Activated CD4-positive, CD25-positive, alpha-beta regulatory T cell treated with anti-CD3 and anti-CD28 coated beads, Interleukin-2, amount 50 U/mL, for 72 hours (primary cell): ENCODE data around the gene PPP2R5E.

Source experiments
- DNase-seq: peaks from one replicate; pipeline ENCODE4 v3.0.0; 2021

Gene PPP2R5E

GRCh38 chr14:63362389-63362819, 180.8 kb downstream of the PPP2R5E start:
- no peak for DNase-seq

GRCh38 chr14:63361790-63362189, 181.4 kb downstream of the PPP2R5E start:
- DNase-seq, result no peak

DNA sequence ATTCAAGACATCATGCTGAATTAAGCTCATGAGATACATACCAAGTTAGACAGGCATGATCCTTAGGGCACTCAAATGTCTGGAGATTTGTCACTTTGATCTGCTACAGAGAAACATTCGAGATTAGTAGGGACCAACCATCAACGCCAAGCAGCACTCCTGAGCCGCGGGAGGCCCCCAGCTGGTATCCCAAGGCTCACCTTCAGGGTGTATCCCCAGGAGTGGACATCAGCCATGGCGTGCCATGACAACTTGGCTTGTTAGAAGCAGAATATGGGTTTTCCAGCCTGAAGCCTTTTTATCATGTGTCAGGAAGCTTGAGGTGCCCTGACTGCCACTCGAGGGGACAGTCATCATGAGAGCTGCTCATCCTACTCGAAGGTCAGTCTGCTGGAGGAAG, 185.3 kb downstream of the PPP2R5E start:
- no peak for DNase-seq

- DNase-seq, result no peak
Observed at GRCh38 chr14:63345826-63346225, 197.4 kb downstream of the PPP2R5E start.

- DNase-seq, result no peak
Observed at GRCh38 chr14:63344336-63344735, 198.8 kb downstream of the PPP2R5E start.

- no peak for DNase-seq
Observed at GRCh38 chr14:63343878-63344277, 199.3 kb downstream of the PPP2R5E start.

DNA sequence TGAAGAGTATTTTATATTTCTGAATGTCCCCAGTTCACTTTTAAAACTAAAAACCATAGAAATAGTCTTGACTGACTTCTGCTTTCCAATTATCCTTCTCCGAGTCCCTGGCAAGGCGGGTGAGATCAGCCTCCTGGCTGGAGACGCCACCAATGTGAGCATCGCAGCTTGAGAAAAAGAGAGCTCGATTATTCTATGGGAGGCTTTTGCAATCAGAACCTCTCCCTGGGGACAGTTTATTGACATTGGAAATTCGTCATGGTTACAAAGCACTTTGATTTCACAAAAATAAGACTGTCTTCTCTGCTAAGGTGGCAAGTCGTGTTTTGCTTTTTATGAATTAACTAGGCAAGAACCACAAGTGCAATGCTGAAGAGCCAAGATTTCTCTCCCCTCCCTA, 200.8 kb downstream of the PPP2R5E start:
- DNase-seq, result no peak

GRCh38 chr14:63328787-63329737, 214.1 kb downstream of the PPP2R5E start:
- DNase-seq, result no peak

DNA sequence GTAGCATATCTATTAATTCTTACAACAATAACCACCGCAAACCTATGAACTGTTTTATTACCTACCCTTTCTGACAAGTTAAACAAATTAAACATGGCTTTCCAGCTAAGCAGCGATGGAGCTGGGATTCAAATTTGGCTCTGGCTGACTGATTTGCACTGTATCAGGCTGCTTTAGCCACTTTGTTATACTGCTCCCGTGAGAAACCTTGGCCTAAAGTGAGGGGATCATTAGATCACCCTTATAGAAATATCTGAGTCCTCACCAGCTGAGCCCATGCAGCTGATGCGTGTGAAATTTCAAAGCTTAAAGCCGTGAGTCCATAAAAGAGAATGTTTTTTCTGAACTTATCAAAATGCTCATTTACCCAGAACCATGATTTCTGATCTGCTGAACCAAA, 216.3 kb downstream of the PPP2R5E start:
- DNase-seq, result no peak

DNA sequence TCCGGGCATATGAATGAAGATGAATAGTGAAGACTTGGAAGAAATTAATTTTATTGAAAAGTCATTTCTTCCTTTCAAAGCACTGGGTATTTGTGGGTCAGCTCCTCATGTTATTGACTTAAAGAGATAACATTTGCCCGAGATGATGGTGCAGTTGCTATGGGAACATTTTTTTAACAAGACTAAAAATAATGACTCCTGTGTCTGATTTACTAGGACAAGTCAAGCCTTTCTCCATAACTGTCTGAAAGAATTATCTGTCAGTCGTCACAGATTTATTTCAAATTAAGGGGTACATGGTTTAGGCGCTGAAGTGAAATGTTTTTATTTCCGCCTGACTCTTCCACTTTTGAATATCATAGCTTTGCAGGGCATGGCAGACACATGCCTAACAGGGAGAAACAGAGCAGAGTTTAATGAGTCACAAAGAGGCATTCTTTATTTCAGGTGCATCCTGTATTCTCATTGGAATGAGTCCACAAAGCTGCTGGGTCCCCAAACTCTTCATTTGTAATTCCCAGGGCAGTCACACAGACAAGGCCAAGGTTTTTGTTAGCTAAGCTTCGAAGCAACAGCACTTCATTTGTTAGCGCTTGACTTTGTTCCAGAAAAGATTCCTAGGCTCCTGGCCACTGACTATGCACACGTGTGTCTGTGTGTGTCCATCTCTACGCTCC, 220.1 kb downstream of the PPP2R5E start:
- DNase-seq, result no peak

- DNase-seq, result no peak
Observed at GRCh38 chr14:63322472-63322871, 220.7 kb downstream of the PPP2R5E start.
